ENCODE data around the gene TNFRSF9. TPM values are rescaled to one million over a fixed set of nuclear protein-coding genes. Genes with fewer than 3 reads are reported as not detected.

TNFRSF9 gene
- total and polyA plus RNA-seq, 2 experiments from 2014 or later, result not detected

GRCh38 chr1:7865978-7866377 is 74.7 kb downstream of the TNFRSF9 start:
- no peak overlapping the region for H3K27ac ChIP-seq (ENCODE audit: low read depth)
- no peak overlapping the region for H3K27ac Mint-ChIP-seq
- H3K4me3 ChIP-seq, result no peak overlapping the region
- no peaks in the 10 kb centered on the region for H3K4me1 Mint-ChIP-seq
- no peak overlapping the region for H3K4me2 ChIP-seq
- no peaks in the 10 kb centered on the region for H3F3A ChIP-seq (replicated peaks; ENCODE audit: low read depth)
- H3K4me3 Mint-ChIP-seq, result no peak overlapping the region
- ATAC-seq (no peak), DNase-seq (ENCODE audit: low spot score) (no peak)
- no peaks in the 10 kb centered on the region for H3K36me3 Mint-ChIP-seq (ENCODE audit: low read depth)
- H3K79me2 ChIP-seq (replicated peaks; ENCODE audit: insufficient read depth), result no peaks in the 10 kb centered on the region
- TF ChIP-seq JUNB (IDR thresholded peaks at IDR 0.05; ENCODE audit: unreplicated experiment) (no peak), EZH2phosphoT487 (IDR thresholded peaks at IDR 0.05; ENCODE audit: unreplicated experiment) (no peak), EZH2 (IDR thresholded peaks at IDR 0.05; ENCODE audit: low read depth, unreplicated experiment) (no peak), CREB1 (CRISPR knock-in tag; IDR thresholded peaks at IDR 0.05; ENCODE audit: low read depth) (no peak), ZNF114 (CRISPR knock-in tag; IDR thresholded peaks at IDR 0.05) (no peak), ZNF331 (CRISPR knock-in tag; IDR thresholded peaks at IDR 0.05; ENCODE audit: low read depth) (no peak), REST (IDR thresholded peaks at IDR 0.05; ENCODE audit: unreplicated experiment) (no peak), POLR2AphosphoS5 (IDR thresholded peaks at IDR 0.05; ENCODE audit: low read depth) (no peak), NANOG (IDR thresholded peaks at IDR 0.05; ENCODE audit: borderline replicate concordance) (no peak)
- TF ChIP-seq, protein P1, sequence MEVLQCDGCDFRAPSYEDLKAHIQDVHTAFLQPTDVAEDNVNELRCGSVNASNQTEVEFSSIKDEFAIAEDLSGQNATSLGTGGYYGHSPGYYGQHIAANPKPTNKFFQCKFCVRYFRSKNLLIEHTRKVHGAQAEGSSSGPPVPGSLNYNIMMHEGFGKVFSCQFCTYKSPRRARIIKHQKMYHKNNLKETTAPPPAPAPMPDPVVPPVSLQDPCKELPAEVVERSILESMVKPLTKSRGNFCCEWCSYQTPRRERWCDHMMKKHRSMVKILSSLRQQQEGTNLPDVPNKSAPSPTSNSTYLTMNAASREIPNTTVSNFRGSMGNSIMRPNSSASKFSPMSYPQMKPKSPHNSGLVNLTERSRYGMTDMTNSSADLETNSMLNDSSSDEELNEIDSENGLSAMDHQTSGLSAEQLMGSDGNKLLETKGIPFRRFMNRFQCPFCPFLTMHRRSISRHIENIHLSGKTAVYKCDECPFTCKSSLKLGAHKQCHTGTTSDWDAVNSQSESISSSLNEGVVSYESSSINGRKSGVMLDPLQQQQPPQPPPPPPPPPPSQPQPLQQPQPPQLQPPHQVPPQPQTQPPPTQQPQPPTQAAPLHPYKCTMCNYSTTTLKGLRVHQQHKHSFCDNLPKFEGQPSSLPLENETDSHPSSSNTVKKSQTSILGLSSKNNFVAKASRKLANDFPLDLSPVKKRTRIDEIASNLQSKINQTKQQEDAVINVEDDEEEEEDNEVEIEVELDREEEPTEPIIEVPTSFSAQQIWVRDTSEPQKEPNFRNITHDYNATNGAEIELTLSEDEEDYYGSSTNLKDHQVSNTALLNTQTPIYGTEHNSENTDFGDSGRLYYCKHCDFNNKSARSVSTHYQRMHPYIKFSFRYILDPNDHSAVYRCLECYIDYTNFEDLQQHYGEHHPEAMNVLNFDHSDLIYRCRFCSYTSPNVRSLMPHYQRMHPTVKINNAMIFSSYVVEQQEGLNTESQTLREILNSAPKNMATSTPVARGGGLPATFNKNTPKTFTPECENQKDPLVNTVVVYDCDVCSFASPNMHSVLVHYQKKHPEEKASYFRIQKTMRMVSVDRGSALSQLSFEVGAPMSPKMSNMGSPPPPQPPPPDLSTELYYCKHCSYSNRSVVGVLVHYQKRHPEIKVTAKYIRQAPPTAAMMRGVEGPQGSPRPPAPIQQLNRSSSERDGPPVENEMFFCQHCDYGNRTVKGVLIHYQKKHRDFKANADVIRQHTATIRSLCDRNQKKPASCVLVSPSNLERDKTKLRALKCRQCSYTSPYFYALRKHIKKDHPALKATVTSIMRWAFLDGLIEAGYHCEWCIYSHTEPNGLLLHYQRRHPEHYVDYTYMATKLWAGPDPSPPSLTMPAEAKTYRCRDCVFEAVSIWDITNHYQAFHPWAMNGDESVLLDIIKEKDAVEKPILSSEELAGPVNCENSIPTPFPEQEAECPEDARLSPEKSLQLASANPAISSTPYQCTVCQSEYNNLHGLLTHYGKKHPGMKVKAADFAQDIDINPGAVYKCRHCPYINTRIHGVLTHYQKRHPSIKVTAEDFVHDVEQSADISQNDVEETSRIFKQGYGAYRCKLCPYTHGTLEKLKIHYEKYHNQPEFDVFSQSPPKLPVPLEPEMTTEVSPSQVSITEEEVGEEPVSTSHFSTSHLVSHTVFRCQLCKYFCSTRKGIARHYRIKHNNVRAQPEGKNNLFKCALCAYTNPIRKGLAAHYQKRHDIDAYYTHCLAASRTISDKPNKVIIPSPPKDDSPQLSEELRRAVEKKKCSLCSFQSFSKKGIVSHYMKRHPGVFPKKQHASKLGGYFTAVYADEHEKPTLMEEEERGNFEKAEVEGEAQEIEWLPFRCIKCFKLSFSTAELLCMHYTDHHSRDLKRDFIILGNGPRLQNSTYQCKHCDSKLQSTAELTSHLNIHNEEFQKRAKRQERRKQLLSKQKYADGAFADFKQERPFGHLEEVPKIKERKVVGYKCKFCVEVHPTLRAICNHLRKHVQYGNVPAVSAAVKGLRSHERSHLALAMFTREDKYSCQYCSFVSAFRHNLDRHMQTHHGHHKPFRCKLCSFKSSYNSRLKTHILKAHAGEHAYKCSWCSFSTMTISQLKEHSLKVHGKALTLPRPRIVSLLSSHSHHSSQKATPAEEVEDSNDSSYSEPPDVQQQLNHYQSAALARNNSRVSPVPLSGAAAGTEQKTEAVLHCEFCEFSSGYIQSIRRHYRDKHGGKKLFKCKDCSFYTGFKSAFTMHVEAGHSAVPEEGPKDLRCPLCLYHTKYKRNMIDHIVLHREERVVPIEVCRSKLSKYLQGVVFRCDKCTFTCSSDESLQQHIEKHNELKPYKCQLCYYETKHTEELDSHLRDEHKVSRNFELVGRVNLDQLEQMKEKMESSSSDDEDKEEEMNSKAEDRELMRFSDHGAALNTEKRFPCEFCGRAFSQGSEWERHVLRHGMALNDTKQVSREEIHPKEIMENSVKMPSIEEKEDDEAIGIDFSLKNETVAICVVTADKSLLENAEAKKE (CRISPR knock-in tag; IDR thresholded peaks at IDR 0.05), result no peak
- H2AFZ ChIP-seq, result no peak overlapping the region
- H3K9me3 Mint-ChIP-seq, result no peaks in the 10 kb centered on the region; the same call in 2 of the 3 replicates
- H3K36me3 ChIP-seq (ENCODE audit: insufficient read depth), result no peaks in the 10 kb centered on the region
- no peaks in the 10 kb centered on the region for H4K20me1 ChIP-seq (replicated peaks; ENCODE audit: insufficient read depth)
- H3K4me1 ChIP-seq (ENCODE audit: insufficient read depth), result no peaks in the 10 kb centered on the region
- H3K27me3 ChIP-seq (ENCODE audit: insufficient read depth), result no peaks in the 10 kb centered on the region
- no peaks in the 10 kb centered on the region for H3K27me3 Mint-ChIP-seq (ENCODE audit: insufficient read depth, low read depth, poor library complexity)
- H3K9me2 ChIP-seq (ENCODE audit: insufficient read depth), result no peaks in the 10 kb centered on the region

Small RNA genes within 50 kb of the gene (small RNA-seq; reads per million reads assigned to genes)
- not detected for gene RF00019 (ENCODE audit: low replicate concordance)

Other genes starting within 250 kb of the TNFRSF9 start
- gene VAMP3, start 169.5 kb downstream of the TNFRSF9 start, total RNA-seq (2014; rRNA removed; shearing (Covaris generic)), result 43.0 and 51.6 TPM in 2 replicates
- gene VAMP3, start 169.5 kb downstream of the TNFRSF9 start, polyA plus RNA-seq (2016; fragmentation: Nextera tagmentation; extraction: Ambion mirVana), result 15.4 and 16.3 TPM in 2 replicates
- 10.4 and 16.4 TPM in 2 replicates for gene PER3, start 156.5 kb downstream of the TNFRSF9 start, total RNA-seq (2014; rRNA removed; shearing (Covaris generic))
- gene PER3, start 156.5 kb downstream of the TNFRSF9 start, polyA plus RNA-seq (2016; fragmentation: Nextera tagmentation; extraction: Ambion mirVana), result 5.3 and 6.1 TPM in 2 replicates
- not detected in 2 replicates for gene UTS2, start 87.8 kb downstream of the TNFRSF9 start, total RNA-seq (2014; rRNA removed; shearing (Covaris generic))
- not detected in 2 replicates for gene UTS2, start 87.8 kb downstream of the TNFRSF9 start, polyA plus RNA-seq (2016; fragmentation: Nextera tagmentation; extraction: Ambion mirVana)
- 178 and 184 TPM in 2 replicates for gene PARK7, start 20.9 kb upstream of the TNFRSF9 start, total RNA-seq (2014; rRNA removed; shearing (Covaris generic))
- gene PARK7, start 20.9 kb upstream of the TNFRSF9 start, polyA plus RNA-seq (2016; fragmentation: Nextera tagmentation; extraction: Ambion mirVana), result 592 and 679 TPM in 2 replicates
- gene ERRFI1, start 85.5 kb upstream of the TNFRSF9 start, total RNA-seq (2014; rRNA removed; shearing (Covaris generic)), result 51.3 and 59.8 TPM in 2 replicates
- 19.7 and 22.9 TPM in 2 replicates for gene ERRFI1, start 85.5 kb upstream of the TNFRSF9 start, polyA plus RNA-seq (2016; fragmentation: Nextera tagmentation; extraction: Ambion mirVana)

All from GM23338 (cell line).